Measurements from ENCODE around the gene SMAP1.

Gene SMAP1

GRCh38 chr6:70667711-70668498 is at the start of gene SMAP1:
Gene SMAP1, plus strand, starts transcription at chr6:70667883. Its CDS starts 141 bp downstream, at chr6:70668024.
- DNase-seq (ENCODE audit: low read depth in 2 of 2, low spot score in 1 of 2) = peak; percentile 81 to 89

GRCh38 chr6:70620746-70621145 is 46.9 kb upstream of the SMAP1 start:
- DNase-seq (ENCODE audit: low read depth in 2 of 2, low spot score in 1 of 2) = no peak

- no peak for DNase-seq (ENCODE audit: low read depth in 2 of 2, low spot score in 1 of 2)
Observed at GRCh38 chr6:70622461-70622860, 45.2 kb upstream of the SMAP1 start.

GRCh38 chr6:70625436-70625835 is 42.2 kb upstream of the SMAP1 start:
- DNase-seq (ENCODE audit: low read depth in 2 of 2, low spot score in 1 of 2) = no peak

GRCh38 chr6:70627500-70628254 is 40.0 kb upstream of the SMAP1 start:
- DNase-seq (ENCODE audit: low read depth in 2 of 2, low spot score in 1 of 2) = no peak

- no peak for DNase-seq (ENCODE audit: low read depth in 2 of 2, low spot score in 1 of 2)
Observed at GRCh38 chr6:70629929-70630328, 37.8 kb upstream of the SMAP1 start.

- DNase-seq (ENCODE audit: low read depth in 2 of 2, low spot score in 1 of 2) = no peak
Observed at GRCh38 chr6:70633870-70634269, 33.8 kb upstream of the SMAP1 start.

GRCh38 chr6:70636596-70636995 is 31.1 kb upstream of the SMAP1 start:
- no peak for DNase-seq (ENCODE audit: low read depth in 2 of 2, low spot score in 1 of 2)

- no peak for DNase-seq (ENCODE audit: low read depth in 2 of 2, low spot score in 1 of 2)
Observed at GRCh38 chr6:70638468-70638867, 29.2 kb upstream of the SMAP1 start.

- no peak for DNase-seq (ENCODE audit: low read depth in 2 of 2, low spot score in 1 of 2)
Observed at GRCh38 chr6:70651326-70651905, 16.3 kb upstream of the SMAP1 start.

GRCh38 chr6:70652216-70652615 is 15.5 kb upstream of the SMAP1 start:
- no peak for DNase-seq (ENCODE audit: low read depth in 2 of 2, low spot score in 1 of 2)

- no peak for DNase-seq (ENCODE audit: low read depth in 2 of 2, low spot score in 1 of 2)
Observed at GRCh38 chr6:70657706-70658105, 10.0 kb upstream of the SMAP1 start.

GRCh38 chr6:70663881-70664466 is 3.7 kb upstream of the SMAP1 start:
- no peak for DNase-seq (ENCODE audit: low read depth in 2 of 2, low spot score in 1 of 2)

- DNase-seq (ENCODE audit: low read depth in 2 of 2, low spot score in 1 of 2) = no peak
Observed at GRCh38 chr6:70666706-70667105, 977 bp upstream of the SMAP1 start.

GRCh38 chr6:70667256-70667710 is 400 bp upstream of the SMAP1 start:
- DNase-seq (ENCODE audit: low read depth in 2 of 2, low spot score in 1 of 2) = no peak

- peak in 1 of 2 donors; percentile 27 for DNase-seq (ENCODE audit: low read depth in 2 of 2, low spot score in 1 of 2)
Observed at GRCh38 chr6:70668499-70668812, 773 bp downstream of the SMAP1 start.

- no peak for DNase-seq (ENCODE audit: low read depth in 2 of 2, low spot score in 1 of 2)
Observed at GRCh38 chr6:70669133-70669532, 1.4 kb downstream of the SMAP1 start.

- DNase-seq (ENCODE audit: low read depth in 2 of 2, low spot score in 1 of 2) = no peak
Observed at GRCh38 chr6:70672549-70672948, 4.9 kb downstream of the SMAP1 start.

- DNase-seq (ENCODE audit: low read depth in 2 of 2, low spot score in 1 of 2) = no peak
Observed at GRCh38 chr6:70673054-70673453, 5.4 kb downstream of the SMAP1 start.

GRCh38 chr6:70673601-70674000 is 5.9 kb downstream of the SMAP1 start:
- no peak for DNase-seq (ENCODE audit: low read depth in 2 of 2, low spot score in 1 of 2)

GRCh38 chr6:70675822-70676221 is 8.1 kb downstream of the SMAP1 start:
- no peak for DNase-seq (ENCODE audit: low read depth in 2 of 2, low spot score in 1 of 2)

- DNase-seq (ENCODE audit: low read depth in 2 of 2, low spot score in 1 of 2) = no peak
Observed at GRCh38 chr6:70676821-70677220, 9.1 kb downstream of the SMAP1 start.
